GM12878 (cell line): ENCODE results near the gene LIPK. TPM values are rescaled to one million over a fixed set of nuclear protein-coding genes. Genes with fewer than 3 reads are reported as not detected.

ENCODE experiments used
- ATAC-seq: fragments of 200-7000 bp; cut with Tn5 transposase; 3 replicates; pipeline ENCODE4 v1.9.1; 2020; ENCODE audit warnings: mild to moderate bottlenecking, moderate library complexity
- BruUV-seq: library from RNA; stranded (reverse); fragments of 400-500 nt; replicated peaks from 2 replicates; lab custom pipeline; 2021; lab: Mats Ljungman, UMichigan
- CTCF ChIA-PET: fragments of 300-600 bp; sonication (Branson Sonifier 250); formaldehyde crosslinking; extraction: SDS; loops from one replicate; lab custom pipeline; 2021; ENCODE audit warnings: inconsistent platforms; lab: Yijun Ruan, JAX
- POLR2A ChIA-PET: fragments of 350-600 bp; formaldehyde crosslinking; extraction: SDS; loops from one replicate; lab custom pipeline; 2021; ENCODE audit warnings: inconsistent platforms; lab: Charles Lee
- RAD21 ChIA-PET: fragments of 300-600 bp; sonication (Branson Sonifier 250); formaldehyde crosslinking; loops from one replicate; lab custom pipeline; 2023; ENCODE audit warnings: antibody characterized with exemption; ENCODE audit not compliant: unreplicated experiment; lab: Charles Lee
- SMC1A ChIA-PET: fragments of 300-600 bp; sonication (Branson Sonifier 250); formaldehyde crosslinking; loops from one replicate; lab custom pipeline; 2023; ENCODE audit not compliant: unreplicated experiment, uncharacterized antibody; lab: Charles Lee
- DNase-seq: peaks from one replicate; pipeline ENCODE4 v3.0.0-alpha.2; 2011; ENCODE audit warnings: low read depth, low spot score
- FAIRE-seq: peaks from 3 replicates; lab custom pipeline; 2011; peaks lifted over from hg19 to GRCh38; lab: Jason Lieb, UNC
- H2AFZ ChIP-seq: 2 replicates; pipeline ENCODE4 v1.6.0; 2011; ENCODE audit warnings: low read depth, low read length, control low read depth; ENCODE audit not compliant: control insufficient read depth
- H3K27ac ChIP-seq: 2 replicates; pipeline ENCODE4 v1.5.1; 2011; ENCODE audit warnings: control low read depth; ENCODE audit not compliant: control insufficient read depth, insufficient read depth
- H3K27me3 ChIP-seq, 2 experiments: replicated peaks in 1 of 2; 2 replicates each; pipeline versions ENCODE4 v1.6.0 to v1.6.1; 2011; ENCODE audit warnings: low read length in 1 of 2; ENCODE audit not compliant: control insufficient read depth in 2 of 2, insufficient read depth in 2 of 2
- H3K36me3 ChIP-seq, 2 experiments: 2 replicates each; pipeline ENCODE4 v1.5.1; 2011; ENCODE audit warnings: low read length in 1 of 2; ENCODE audit not compliant: control insufficient read depth in 2 of 2, insufficient read depth in 2 of 2
- H3K4me1 ChIP-seq: 2 replicates; pipeline ENCODE4 v1.6.1; 2011; ENCODE audit warnings: mild to moderate bottlenecking, low read length, moderate library complexity, mixed read lengths; ENCODE audit not compliant: control insufficient read depth, insufficient read depth
- H3K4me2 ChIP-seq: 2 replicates; pipeline ENCODE4 v1.6.0; 2011; ENCODE audit warnings: control low read depth; ENCODE audit not compliant: control insufficient read depth, insufficient read depth
- H3K4me3 ChIP-seq: fragments of 200-600 bp; sonication (generic); 2 replicates; pipeline ENCODE4 v1.5.1; 2016
- H3K79me2 ChIP-seq: 2 replicates; pipeline ENCODE4 v1.6.0; 2011; ENCODE audit warnings: low read length; ENCODE audit not compliant: control insufficient read depth, insufficient read depth
- H3K9ac ChIP-seq: 2 replicates; pipeline ENCODE4 v1.8.0; 2011; ENCODE audit warnings: low read length, control low read depth, mixed read lengths; ENCODE audit not compliant: control insufficient read depth, insufficient read depth
- H3K9me3 ChIP-seq: replicated peaks from 3 replicates; pipeline ENCODE4 v1.5.1; 2011; ENCODE audit warnings: mild to moderate bottlenecking, low read length; ENCODE audit not compliant: control insufficient read depth, insufficient read depth
- H4K20me1 ChIP-seq: 2 replicates; pipeline ENCODE4 v1.6.0; 2011; ENCODE audit not compliant: control insufficient read depth, insufficient read depth
- BHLHE40 ChIP-seq, 2 experiments: fragments of 450-650 bp in 1 of 2; IDR thresholded peaks; 2 replicates each; pipeline ENCODE4 v1.6.1; 2011 to 2017; ENCODE audit warnings: low read depth in 2 of 2, borderline replicate concordance in 1 of 2, improper control_type of control experiment in 1 of 2, low read length in 1 of 2, mild to moderate bottlenecking in 1 of 2
- CHD4 ChIP-seq: fragments of 200-600 bp; sonication (generic); IDR thresholded peaks from 2 replicates; pipeline ENCODE4 v1.6.1; 2016; ENCODE audit warnings: mild to moderate bottlenecking
- IRF4 ChIP-seq: IDR thresholded peaks from 2 replicates; pipeline ENCODE4 v1.6.1; 2011; ENCODE audit warnings: low read depth, low read length
- JUNB ChIP-seq: IDR thresholded peaks from 2 replicates; pipeline ENCODE4 v1.6.1; 2016; ENCODE audit warnings: antibody characterized with exemption, mild to moderate bottlenecking
- KLF5 ChIP-seq: fragments of 450-650 bp; IDR thresholded peaks from 2 replicates; pipeline ENCODE4 v1.6.1; 2014; ENCODE audit warnings: mild to moderate bottlenecking; ENCODE audit not compliant: partially characterized antibody
- MTA2 ChIP-seq: fragments of 450-650 bp; IDR thresholded peaks from 2 replicates; pipeline ENCODE4 v1.6.1; 2016; ENCODE audit warnings: low read depth, mild to moderate bottlenecking, moderate library complexity
- NR2F1 ChIP-seq: fragments of 450-650 bp; conservative IDR thresholded peaks from 2 replicates; pipeline ENCODE4 v1.6.1; 2017; ENCODE audit warnings: mild to moderate bottlenecking
- PKNOX1 ChIP-seq: fragments of 450-650 bp; IDR thresholded peaks from 2 replicates; pipeline ENCODE4 v1.6.1; 2016; ENCODE audit warnings: mild to moderate bottlenecking
- TCF12 ChIP-seq: IDR thresholded peaks from 2 replicates; pipeline ENCODE4 v1.6.1; 2011; ENCODE audit warnings: low read depth, mild to moderate bottlenecking, low read length
- in situ Hi-C: fragments of 300-500 bp; cut with MboI; formaldehyde crosslinking; loops from 9 replicates; pipeline ENCODE4 v1.14.3; 2018; ENCODE audit warnings: mixed read lengths
- intact Hi-C: fragments of 100-400 bp; cut with micrococcal nuclease; formaldehyde crosslinking; loops from one replicate; pipeline ENCODE4 v1.14.2; 2022; ENCODE audit not compliant: unreplicated experiment
- polyA plus RNA-seq, 11 experiments: library from polyadenylated mRNA; depleted of rRNA in 4 of 11; unstranded in 6 of 11; stranded (reverse) in 5 of 11; fragments of >200 nt; fragmentation: Nextera tagmentation in 4 of 11; fragmentation: Illumina TruSeq in 1 of 11; extraction: Ambion mirVana in 4 of 11; extraction: Trizol in 1 of 11; gene quantifications; 1 replicate in 1 of 11; 2 replicates in 10 of 11; pipeline versions ENCODE4 v1.2.1 to v1.2.3, GENCODE V29; 2011 to 2016; ENCODE audit warnings: inconsistent platforms in 2 of 11, missing spikeins in 2 of 11, low read depth in 1 of 11
- total RNA-seq, 4 experiments: library from RNA; depleted of rRNA in 3 of 4; stranded (reverse); fragments of >200 nt in 3 of 4; fragmentation: Illumina TruSeq in 1 of 4; extraction: Trizol in 1 of 4; gene quantifications; 2 replicates each; pipeline versions ENCODE4 v1.2.1 to v1.2.3, GENCODE V29; 2013 to 2021

The LIPK gene
- total and polyA plus RNA-seq, 10 of the 15 experiments (the other 5 are each of a cell fraction or from before 2014, with no cell fraction given), result not detected

GRCh38 chr10:88661018-88661417 lies 45.0 kb upstream of the LIPK start:
- Histone ChIP-seq H3K27me3 (no peaks in the 10 kb centered on the region), H4K20me1 (no peaks in the 10 kb centered on the region), H3K4me1 (no peaks in the 10 kb centered on the region), H3K36me3 (no peaks in the 10 kb centered on the region), H3K4me2 (no peak overlapping the region), H3K9me3 (no peaks in the 10 kb centered on the region), H3K4me3 (no peak overlapping the region), H3K79me2 (no peaks in the 10 kb centered on the region), H3K27ac (no peak overlapping the region), H3K9ac (no peak overlapping the region), H2AFZ (no peak overlapping the region)
- POLR2A ChIA-PET, result interaction anchor here (0.6 kb wide), 1 partner anchor 25 kb away, joined by 4 read pairs; no protein-coding TSS in a partner anchor
- BruUV-seq, result no TSS peak
- FAIRE-seq (no peak), ATAC-seq (no peak), DNase-seq (no peak)
- RAD21 ChIA-PET, result no interaction called here
- intact Hi-C loops (no loop called here), in situ Hi-C loops (no loop called here)
- SMC1A ChIA-PET, result interaction anchor here (0.5 to 0.7 kb wide), 2 partner anchors 67 to 150 kb away, joined by 3 read pairs; no protein-coding TSS in a partner anchor
- TF ChIP-seq CHD4 (no peak), PKNOX1 (no peak), NR2F1 (no peak), TCF12 (no peak), BHLHE40 (IDR thresholded peaks at IDR 0.05; ENCODE audit: borderline replicate concordance in 1 of 2, low read depth in 2 of 2, low read length in 1 of 2) (no peak), JUNB (no peak), MTA2 (no peak), KLF5 (no peak), IRF4 (no peak)
- CTCF ChIA-PET, result interaction anchor here (1.9 kb wide), 1 partner anchor 10 kb away, joined by 4 read pairs; no protein-coding TSS in a partner anchor
